Measurements from ENCODE around the gene B3GNT7.
"Not testable (repeated sequence)": the region's sequence is repeated elsewhere in the genome, so short reads cannot be mapped to it uniquely, and the experiment has no call there.

The B3GNT7 gene

DNA sequence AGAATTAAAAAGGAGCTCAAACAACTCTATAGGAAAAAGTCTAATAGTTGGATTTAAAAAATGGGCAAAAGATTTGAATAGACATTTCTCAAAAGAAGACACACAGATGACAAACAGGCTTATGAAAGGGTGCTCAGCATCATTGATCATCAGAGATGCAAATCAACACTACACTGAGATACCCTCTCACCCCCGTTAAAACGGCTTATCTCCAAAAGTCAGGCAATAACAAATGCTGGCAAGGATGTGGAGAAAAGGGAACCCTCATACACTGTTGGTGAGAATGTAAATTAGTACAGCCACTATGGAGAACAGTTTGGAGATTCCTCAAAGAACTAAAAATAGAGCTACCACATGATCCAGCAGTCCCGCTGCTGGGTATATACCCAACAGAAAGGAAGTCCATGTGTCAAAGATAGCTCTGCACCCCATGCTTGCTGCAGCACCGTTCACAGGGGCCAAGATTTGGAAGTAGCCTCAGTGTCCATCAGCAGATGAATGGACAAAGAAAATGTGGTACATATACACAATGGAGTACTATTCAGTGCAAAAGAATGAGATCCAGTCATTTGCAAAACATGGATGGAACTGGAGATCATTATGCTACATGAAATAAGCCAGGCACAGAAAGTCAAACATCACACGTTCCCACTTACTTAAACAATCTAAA is 46.7 kb upstream of the B3GNT7 start:
- Histone ChIP-seq H3K9me3 (ENCODE audit: severe bottlenecking) (no peaks in the 10 kb centered on the region), H3K4me3 (ENCODE audit: severe bottlenecking) (no peak overlapping the region), H3K4me1 (ENCODE audit: insufficient read depth, poor library complexity, severe bottlenecking) (peaks cover 5% of the 10 kb centered on the region), H3K27ac (ENCODE audit: poor library complexity, severe bottlenecking) (no peak overlapping the region), H3K27me3 (ENCODE audit: insufficient read depth, poor library complexity, severe bottlenecking) (no peaks in the 10 kb centered on the region), H3K36me3 (ENCODE audit: low read depth) (no peaks in the 10 kb centered on the region)
- TF ChIP-seq, protein P1, sequence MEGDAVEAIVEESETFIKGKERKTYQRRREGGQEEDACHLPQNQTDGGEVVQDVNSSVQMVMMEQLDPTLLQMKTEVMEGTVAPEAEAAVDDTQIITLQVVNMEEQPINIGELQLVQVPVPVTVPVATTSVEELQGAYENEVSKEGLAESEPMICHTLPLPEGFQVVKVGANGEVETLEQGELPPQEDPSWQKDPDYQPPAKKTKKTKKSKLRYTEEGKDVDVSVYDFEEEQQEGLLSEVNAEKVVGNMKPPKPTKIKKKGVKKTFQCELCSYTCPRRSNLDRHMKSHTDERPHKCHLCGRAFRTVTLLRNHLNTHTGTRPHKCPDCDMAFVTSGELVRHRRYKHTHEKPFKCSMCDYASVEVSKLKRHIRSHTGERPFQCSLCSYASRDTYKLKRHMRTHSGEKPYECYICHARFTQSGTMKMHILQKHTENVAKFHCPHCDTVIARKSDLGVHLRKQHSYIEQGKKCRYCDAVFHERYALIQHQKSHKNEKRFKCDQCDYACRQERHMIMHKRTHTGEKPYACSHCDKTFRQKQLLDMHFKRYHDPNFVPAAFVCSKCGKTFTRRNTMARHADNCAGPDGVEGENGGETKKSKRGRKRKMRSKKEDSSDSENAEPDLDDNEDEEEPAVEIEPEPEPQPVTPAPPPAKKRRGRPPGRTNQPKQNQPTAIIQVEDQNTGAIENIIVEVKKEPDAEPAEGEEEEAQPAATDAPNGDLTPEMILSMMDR (IDR thresholded peaks at IDR 0.05; ENCODE audit: poor library complexity, severe bottlenecking) = no peak
- DNase-seq (ENCODE audit: low spot score) (no peak), ATAC-seq (ENCODE audit: low read depth) (no peak)

DNA sequence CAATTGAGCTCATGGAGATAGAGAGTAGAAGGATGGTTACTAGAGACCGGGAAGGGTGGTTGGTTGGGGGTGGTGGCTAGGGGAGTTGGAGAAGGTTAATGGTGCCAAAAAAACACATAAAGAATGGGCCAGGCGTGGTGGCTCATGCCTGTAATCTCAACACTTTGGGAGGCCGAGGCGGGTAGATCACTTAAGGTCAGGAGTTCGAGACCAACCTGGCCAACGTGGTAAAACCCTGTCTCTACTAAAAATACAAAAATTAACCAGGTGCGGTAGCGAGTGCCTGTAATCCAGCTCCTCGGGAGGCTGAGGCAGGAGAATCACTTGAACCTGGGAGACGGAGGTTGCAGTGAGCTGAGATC is 46.2 kb upstream of the B3GNT7 start:
- DNase-seq (ENCODE audit: low spot score); H3K27me3 ChIP-seq (ENCODE audit: insufficient read depth, poor library complexity, severe bottlenecking); H3K36me3 ChIP-seq (ENCODE audit: low read depth); H3K4me3 ChIP-seq (ENCODE audit: severe bottlenecking); H3K9me3 ChIP-seq (ENCODE audit: severe bottlenecking); ATAC-seq (ENCODE audit: low read depth); H3K27ac ChIP-seq (ENCODE audit: poor library complexity, severe bottlenecking); H3K4me1 ChIP-seq (ENCODE audit: insufficient read depth, poor library complexity, severe bottlenecking): not testable (repeated sequence)

GRCh38 chr2:231351648-231352047 is 43.9 kb upstream of the B3GNT7 start:
- TF ChIP-seq, protein P1 (IDR thresholded peaks at IDR 0.05; ENCODE audit: poor library complexity, severe bottlenecking) = no peak
- ATAC-seq (ENCODE audit: low read depth) (no peak), DNase-seq (ENCODE audit: low spot score) (no peak)

GRCh38 chr2:231353469-231353868 is 42.0 kb upstream of the B3GNT7 start:
- no peaks in the 10 kb centered on the region for H3K27me3 ChIP-seq (ENCODE audit: insufficient read depth, poor library complexity, severe bottlenecking)
- TF ChIP-seq, protein P1 (IDR thresholded peaks at IDR 0.05; ENCODE audit: poor library complexity, severe bottlenecking) = no peak
- H3K27ac ChIP-seq (ENCODE audit: poor library complexity, severe bottlenecking) = no peak overlapping the region
- no peaks in the 10 kb centered on the region for H3K36me3 ChIP-seq (ENCODE audit: low read depth)
- H3K9me3 ChIP-seq (ENCODE audit: severe bottlenecking) = no peaks in the 10 kb centered on the region
- DNase-seq (ENCODE audit: low spot score) (no peak), ATAC-seq (ENCODE audit: low read depth) (no peak)
- H3K4me3 ChIP-seq (ENCODE audit: severe bottlenecking) = no peak overlapping the region
- no peaks in the 10 kb centered on the region for H3K4me1 ChIP-seq (ENCODE audit: insufficient read depth, poor library complexity, severe bottlenecking)

More at GRCh38 chr2:231351648-231352047, 43.9 kb upstream of the B3GNT7 start:
- no peak overlapping the region for H3K4me3 ChIP-seq (ENCODE audit: severe bottlenecking)
- H3K9me3 ChIP-seq (ENCODE audit: severe bottlenecking) = no peaks in the 10 kb centered on the region
- H3K27me3 ChIP-seq (ENCODE audit: insufficient read depth, poor library complexity, severe bottlenecking) = no peaks in the 10 kb centered on the region
- no peaks in the 10 kb centered on the region for H3K36me3 ChIP-seq (ENCODE audit: low read depth)
- peaks cover 5% of the 10 kb centered on the region for H3K4me1 ChIP-seq (ENCODE audit: insufficient read depth, poor library complexity, severe bottlenecking)
- no peak overlapping the region for H3K27ac ChIP-seq (ENCODE audit: poor library complexity, severe bottlenecking)

DNA sequence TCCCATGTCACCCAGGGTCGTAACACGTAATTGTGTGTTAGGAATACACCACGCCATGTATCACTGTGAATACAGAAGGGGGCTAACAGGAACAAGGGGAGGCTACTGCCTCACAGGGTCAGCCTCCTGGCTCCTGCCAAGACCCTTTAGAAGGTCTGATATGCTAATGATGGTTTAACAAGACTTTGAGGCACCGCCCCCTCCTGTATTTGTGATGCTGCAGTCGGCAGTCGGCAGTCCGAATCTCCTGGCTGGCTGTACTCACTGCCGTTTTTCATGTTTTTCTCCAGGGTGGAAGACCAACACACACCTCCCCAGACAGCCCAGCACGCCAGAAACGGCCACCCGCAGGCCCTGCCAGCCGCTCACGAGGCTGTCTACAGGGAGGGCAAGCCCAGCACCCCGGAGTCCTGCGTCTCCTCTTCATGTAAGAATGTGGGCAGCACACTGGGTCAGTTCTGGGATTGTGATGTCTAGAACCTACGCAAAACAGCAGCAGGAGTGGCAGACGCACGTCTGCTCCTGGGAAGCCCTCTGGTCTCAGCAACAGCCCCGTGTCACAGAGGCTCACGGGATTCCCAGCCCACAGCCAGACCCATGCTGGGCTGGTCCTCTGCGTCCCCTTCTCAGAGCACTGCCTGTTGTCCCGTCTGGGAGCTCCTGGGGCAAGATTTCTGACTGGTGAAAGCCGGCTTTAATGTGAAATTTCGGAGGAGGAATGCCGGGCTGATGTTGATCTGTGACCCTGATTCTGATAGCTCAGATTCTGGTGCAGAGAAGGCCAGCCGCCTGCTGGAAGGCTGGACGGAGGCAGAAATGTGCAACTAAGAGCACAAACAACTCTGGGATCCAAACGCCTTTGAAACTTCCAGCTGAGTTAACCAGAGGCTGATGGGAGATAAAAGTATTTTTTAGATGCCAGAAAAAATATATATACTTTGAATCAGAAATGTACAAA is 39.7 kb upstream of the B3GNT7 start:
- Histone ChIP-seq H3K4me1 (ENCODE audit: insufficient read depth, poor library complexity, severe bottlenecking) (no peaks in the 10 kb centered on the region), H3K36me3 (ENCODE audit: low read depth) (no peaks in the 10 kb centered on the region), H3K9me3 (ENCODE audit: severe bottlenecking) (no peaks in the 10 kb centered on the region), H3K4me3 (ENCODE audit: severe bottlenecking) (no peak overlapping the region), H3K27ac (ENCODE audit: poor library complexity, severe bottlenecking) (no peak overlapping the region), H3K27me3 (ENCODE audit: insufficient read depth, poor library complexity, severe bottlenecking) (no peaks in the 10 kb centered on the region)
- DNase-seq (ENCODE audit: low spot score) = peak; percentile 44
- no peak for ATAC-seq (ENCODE audit: low read depth)
- TF ChIP-seq, protein P1 (IDR thresholded peaks at IDR 0.05; ENCODE audit: poor library complexity, severe bottlenecking) = no peak
